ENCODE measurements around the gene KCNE2.

The KCNE2 gene, protein sequence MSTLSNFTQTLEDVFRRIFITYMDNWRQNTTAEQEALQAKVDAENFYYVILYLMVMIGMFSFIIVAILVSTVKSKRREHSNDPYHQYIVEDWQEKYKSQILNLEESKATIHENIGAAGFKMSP

DNA sequence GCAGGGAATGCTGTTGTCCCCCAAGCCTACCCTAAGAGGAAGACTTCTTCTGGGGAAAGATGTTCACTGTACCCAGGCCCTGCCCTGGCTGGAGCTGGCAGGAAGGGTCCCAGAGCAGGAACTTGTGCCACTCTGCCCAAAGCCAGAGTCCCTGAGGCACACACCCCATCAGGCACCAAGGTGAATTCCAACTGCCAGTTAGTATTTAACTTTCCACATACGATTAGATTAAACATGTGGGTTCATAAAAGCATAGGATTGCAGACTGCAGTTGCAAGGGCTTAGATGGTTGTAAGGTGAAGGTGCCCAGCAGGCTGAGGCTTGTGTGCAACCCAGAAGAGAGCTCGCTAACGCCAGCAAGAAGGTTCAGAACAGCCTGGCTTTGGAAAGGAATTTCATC is at the start of gene KCNE2:
Gene KCNE2, plus strand, starts transcription at position 274 of the 400 bp plus-strand sequence. CDS start 6,473 bp downstream, outside the sequence.
- DNase-seq (ENCODE audit: low read depth in 2 of 2): no peak

DNA sequence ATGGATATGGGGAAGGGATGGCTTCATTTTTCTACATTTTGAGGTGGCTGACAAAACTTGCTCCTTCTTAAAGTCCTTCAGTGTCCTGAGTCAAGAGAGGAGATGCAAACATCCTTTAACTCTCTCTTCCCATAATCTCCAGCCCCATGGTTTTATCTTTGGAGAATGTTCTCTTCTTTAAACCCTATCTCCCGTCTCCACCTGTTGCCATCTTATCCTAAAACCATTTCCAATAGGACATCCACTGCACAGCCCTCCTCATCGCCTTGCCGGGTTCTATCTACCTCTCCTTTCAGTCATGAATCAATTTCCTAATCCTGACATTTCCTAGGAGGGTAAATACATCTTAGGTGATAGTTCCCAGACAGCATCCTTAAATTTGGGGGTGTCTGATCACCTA is 44.2 kb upstream of the KCNE2 start:
- DNase-seq (ENCODE audit: low read depth in 2 of 2): no peak

DNA sequence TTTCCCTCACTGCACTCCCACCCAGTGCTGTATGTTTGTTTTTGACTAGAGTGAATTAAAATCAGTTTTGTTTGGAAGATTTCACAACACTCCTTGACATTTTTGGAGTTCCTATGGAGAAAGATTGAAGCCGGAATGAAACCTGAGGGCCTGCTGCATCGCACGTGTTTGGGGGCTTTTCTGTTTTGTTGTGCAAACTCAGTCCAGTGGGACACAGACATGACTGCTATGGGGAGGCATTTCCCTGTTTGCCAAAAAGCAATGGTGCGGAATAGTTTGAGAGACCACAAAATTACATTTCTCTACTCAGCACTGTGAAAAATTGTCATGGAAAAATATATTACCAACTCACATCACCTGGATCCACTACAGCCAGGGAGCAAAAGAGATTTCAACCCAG is 43.8 kb upstream of the KCNE2 start:
- DNase-seq (ENCODE audit: low read depth in 2 of 2): no peak

DNA sequence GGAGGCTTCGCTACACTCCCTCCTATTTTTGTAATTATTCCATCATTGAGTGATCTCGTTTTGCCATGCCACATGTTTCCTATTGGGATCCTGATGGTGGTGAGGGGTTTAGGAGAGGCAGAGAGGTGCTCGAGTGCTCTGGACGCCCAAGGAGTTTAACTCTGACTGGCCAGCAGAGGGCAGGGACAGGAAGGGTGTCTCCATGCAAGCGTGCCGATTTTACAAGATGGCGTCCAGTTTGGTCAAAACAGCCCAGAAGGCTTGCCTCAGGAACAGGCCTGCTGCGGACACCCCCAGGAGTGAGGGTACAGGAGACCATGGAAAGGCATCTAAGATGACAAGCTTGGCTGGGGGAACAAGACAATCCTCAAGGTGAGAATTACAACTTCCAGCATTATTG is 33.8 kb upstream of the KCNE2 start:
- no peak for DNase-seq (ENCODE audit: low read depth in 2 of 2)

- DNase-seq (ENCODE audit: low read depth in 2 of 2): no peak
Measured at GRCh38 chr21:34331726-34332125, 32.1 kb upstream of the KCNE2 start.

GRCh38 chr21:34332347-34332746 is 31.5 kb upstream of the KCNE2 start:
- no peak for DNase-seq (ENCODE audit: low read depth in 2 of 2)

DNA sequence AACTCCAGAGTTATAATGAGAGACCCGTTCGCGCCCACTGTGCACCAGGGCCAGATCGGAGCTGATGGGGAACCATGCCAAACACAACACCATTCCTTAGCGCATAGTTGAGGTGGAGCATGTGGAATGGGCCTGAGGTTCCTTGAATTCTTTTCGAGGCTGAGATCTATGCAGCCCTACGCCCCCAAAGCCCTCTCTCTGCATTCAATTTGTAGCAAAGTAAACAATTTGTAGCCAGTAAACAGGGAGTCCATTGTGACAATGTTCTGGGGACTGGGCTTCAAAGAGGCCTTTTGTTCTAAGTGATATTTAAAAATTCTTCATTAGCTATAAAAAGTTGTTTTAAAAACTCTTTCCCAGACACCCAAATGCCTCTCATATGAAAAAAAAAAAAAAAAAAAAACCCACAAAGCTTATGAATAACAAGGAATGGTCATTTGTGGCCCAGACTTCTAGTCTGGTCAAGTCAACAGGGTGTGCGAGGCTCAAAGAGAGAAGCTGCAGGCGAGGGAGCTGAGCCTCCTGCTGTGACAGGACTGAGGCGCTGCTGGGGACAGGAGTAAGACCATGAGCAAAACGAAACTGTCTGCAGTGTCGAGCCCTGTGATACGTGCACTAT is 30.6 kb upstream of the KCNE2 start:
- no peak for DNase-seq (ENCODE audit: low read depth in 2 of 2)

GRCh38 chr21:34335316-34335715 is 28.5 kb upstream of the KCNE2 start:
- no peak for DNase-seq (ENCODE audit: low read depth in 2 of 2)

DNA sequence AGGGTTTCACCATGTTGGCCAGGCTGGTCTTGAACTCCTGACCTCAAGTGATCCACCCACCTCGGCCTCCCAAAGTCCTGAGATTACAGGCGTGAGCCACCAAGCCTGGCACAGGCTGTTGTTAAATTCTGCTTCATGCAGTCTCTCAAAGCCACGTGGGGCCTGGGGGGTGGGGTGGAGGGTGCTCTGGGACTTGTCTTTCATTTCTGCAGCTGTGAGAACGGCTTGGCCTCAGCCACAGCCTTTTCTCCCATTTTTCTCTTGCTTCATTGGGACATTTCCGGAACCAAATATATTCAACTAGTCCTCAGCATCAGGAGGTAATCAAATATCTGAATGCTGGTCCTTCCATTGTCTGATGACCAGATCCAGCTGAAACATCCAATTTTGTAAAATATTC is 27.6 kb upstream of the KCNE2 start:
- no peak for DNase-seq (ENCODE audit: low read depth in 2 of 2)

- DNase-seq (ENCODE audit: low read depth in 2 of 2): no peak
Measured at GRCh38 chr21:34336756-34337391, 26.9 kb upstream of the KCNE2 start.

- DNase-seq (ENCODE audit: low read depth in 2 of 2): no peak
Measured at GRCh38 chr21:34337741-34338140, 26.1 kb upstream of the KCNE2 start.

DNA sequence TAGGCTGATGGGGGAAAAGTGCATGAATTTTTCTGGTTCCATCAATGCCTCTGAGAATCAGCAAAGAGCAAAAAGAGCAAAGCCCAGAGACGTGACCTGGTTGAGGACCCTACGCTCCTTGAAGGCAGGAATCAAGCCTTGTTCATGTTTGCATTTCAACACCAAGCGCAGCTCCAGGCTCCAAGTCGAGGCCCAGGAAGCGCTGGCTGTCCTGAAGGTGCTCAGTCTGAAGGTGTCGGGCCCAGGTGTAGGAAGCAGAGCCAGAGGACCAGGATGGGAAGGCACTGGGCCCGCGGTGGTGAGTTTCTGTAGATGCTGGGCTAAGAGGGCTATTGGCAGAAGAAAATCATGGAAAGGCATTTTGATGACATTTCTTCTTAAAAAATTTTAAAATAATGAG is 25.6 kb upstream of the KCNE2 start:
- DNase-seq (ENCODE audit: low read depth in 2 of 2): no peak

DNA sequence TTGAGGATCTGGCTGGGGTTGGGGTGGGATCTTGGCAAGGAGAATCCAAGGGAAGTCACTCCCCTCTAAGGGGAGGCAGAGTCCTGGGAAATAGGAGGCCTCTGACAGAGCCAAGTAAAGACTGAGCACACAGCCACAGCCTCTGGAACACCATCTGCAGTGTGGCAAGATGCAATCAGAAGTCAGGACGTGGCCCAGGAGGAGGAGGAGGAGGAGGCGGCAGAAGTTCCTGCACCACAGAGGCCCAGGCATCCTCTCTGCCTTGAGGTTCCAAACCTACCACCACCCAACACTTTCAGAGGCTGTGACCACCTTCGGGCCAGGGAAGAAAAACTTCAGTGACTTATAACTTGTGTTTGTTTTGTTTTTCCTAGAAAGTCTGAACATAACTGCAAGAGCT is 23.7 kb upstream of the KCNE2 start:
- no peak for DNase-seq (ENCODE audit: low read depth in 2 of 2)

DNA sequence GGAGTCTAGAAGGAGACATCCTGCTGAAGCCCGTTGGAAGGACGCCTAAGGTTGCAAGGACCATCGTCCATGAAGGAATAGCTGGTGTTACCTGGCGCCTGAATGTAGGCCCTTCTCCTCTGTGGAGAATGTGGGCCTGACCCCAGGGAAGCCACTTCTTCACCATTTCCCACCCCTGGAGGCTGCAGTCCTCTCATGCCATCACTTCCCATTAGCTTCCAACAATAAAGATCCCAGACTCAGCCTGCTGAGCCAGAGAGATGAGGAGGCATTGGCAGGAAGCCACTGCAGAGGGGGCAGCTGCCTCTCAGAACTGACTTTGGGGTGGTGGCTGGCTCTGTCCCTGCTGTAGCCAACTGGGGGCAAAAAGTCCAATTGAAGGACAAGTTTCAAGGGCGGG is 21.3 kb upstream of the KCNE2 start:
- no peak for DNase-seq (ENCODE audit: low read depth in 2 of 2)

DNA sequence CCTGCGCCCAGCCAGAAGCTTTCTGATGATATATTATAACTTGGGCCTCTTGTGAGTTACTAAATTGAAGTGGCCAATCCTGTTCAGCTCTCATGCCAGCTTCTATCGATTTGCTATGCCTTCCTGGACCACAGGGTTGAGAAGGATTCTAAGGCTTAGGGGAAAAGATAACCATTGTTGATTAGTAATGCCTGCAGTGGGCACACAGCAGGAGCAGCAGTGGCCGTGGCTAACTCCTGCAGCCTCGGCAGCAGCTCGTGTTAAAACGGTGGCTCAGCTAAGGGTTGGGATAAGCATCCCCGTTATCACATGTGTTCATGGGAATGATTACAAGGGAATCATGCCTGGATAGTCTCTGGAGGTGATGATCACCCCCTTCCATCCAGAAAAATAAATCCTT is 20.5 kb upstream of the KCNE2 start:
- DNase-seq (ENCODE audit: low read depth in 2 of 2): no peak

GRCh38 chr21:34343838-34344381 is 19.9 kb upstream of the KCNE2 start:
- DNase-seq (ENCODE audit: low read depth in 2 of 2): no peak

- DNase-seq (ENCODE audit: low read depth in 2 of 2): no peak
Measured at GRCh38 chr21:34344584-34344983, 19.2 kb upstream of the KCNE2 start.

DNA sequence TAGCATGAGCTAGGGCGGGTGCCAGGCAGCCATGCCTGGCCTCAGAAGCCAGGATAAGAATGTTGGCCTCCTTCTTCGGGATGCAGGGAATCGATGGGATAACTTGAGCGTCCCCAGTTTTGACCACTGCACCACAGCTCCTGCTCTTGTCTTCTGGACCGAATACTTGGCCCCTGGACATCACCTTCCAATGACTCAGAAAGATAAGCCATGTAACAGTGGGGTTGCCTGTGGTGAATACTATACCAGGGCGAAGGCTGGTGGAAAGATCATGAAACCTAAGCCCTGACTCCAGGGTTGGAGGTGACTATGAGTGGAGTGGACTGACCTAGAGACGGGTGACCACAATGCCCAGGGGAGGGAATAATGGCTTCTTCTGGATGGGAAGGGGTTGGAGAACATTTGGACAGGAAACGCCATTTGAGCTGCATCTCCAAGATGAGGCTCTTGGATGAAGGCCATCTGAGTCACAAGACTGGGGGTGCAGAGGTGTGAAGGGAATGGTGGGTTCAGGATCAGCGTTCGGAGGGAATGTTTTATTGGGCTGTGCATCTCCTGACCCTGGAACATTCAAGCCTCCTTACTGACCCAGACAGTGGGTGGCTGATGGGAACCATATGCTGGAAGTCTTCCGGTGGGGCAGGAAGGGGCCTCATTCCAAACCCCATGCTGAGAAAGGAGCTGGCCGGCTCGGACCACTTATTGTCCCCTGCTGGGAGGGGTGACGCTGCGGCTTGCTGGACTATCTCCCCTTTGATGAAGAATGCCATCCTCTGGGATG is 18.5 kb upstream of the KCNE2 start:
- DNase-seq (ENCODE audit: low read depth in 2 of 2): no peak

DNA sequence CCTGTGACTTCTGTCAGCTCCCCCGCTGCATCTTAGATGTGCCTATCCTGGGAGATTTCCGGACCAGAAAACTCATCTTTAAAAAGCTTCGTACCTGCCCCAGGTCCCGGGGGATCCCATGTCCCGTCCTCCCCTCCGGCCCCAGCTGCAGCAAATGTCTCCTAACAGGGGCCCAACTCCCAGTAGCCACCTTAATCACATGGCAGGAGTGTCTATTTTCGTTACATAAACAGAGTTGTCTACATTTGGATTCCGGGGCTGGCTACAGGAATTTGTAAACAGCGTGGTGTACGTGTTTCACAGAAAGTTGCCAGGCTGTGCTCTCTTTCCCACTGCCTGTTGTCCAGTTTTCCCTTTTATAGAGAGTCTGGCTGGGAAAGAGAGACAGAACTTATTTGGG is 17.9 kb upstream of the KCNE2 start:
- DNase-seq (ENCODE audit: low read depth in 2 of 2): no peak

GRCh38 chr21:34348890-34349519 is 14.8 kb upstream of the KCNE2 start:
- no peak for DNase-seq (ENCODE audit: low read depth in 2 of 2)

DNA sequence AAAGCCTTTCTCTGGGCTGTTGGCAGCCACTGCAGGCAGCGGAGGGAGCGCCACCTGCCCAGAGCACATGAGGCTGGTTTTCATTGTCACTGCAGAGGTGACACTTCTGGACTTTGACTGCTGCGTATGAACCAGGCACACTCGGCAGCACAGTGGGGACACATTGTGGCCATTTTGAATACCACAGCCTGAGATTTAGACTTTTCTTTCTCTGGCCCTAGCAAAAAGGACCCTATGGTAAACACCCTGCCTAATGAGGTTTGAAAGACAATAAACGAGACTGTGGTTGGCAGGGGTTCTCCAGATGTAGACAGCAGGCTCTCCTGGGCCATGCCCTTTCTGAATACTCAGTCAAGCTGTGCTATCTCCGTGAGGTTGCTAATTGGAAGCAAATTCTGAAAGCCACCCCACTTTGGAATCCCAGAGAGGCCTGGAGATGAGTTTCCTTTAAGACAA is 12.0 kb upstream of the KCNE2 start:
- DNase-seq (ENCODE audit: low read depth in 2 of 2): no peak

- no peak for DNase-seq (ENCODE audit: low read depth in 2 of 2)
Measured at GRCh38 chr21:34352556-34352955, 11.2 kb upstream of the KCNE2 start.
